Hepatocyte (in vitro differentiated cells): ENCODE data around the gene ANKRD39.

Experiments
- CTCF ChIP-seq: fragments of 200-600 bp; sonication (generic); IDR thresholded peaks from 2 replicates; pipeline ENCODE4 v1.5.1; 2016; ENCODE audit warnings: antibody characterized with exemption, mild to moderate bottlenecking; ENCODE audit not compliant: poor library complexity
- EZH2phosphoT487 ChIP-seq: fragments of 200-600 bp; sonication (generic); IDR thresholded peaks from one replicate; pipeline ENCODE4 v1.6.1; 2018; ENCODE audit warnings: antibody characterized with exemption, mild to moderate bottlenecking, low read depth, moderate library complexity; ENCODE audit not compliant: unreplicated experiment, severe bottlenecking

- TF ChIP-seq CTCF: no peak
- no peak for TF ChIP-seq EZH2phosphoT487
Observed at GRCh38 chr2:96826546-96827278, 31.1 kb downstream of the ANKRD39 start.
